ENCODE data around the gene RNF111.
"Not testable (repeated sequence)": the region's sequence is repeated elsewhere in the genome, so short reads cannot be mapped to it uniquely, and the experiment has no call there.

The RNF111 gene

GRCh38 chr15:59059076-59059597, 71.7 kb downstream of the RNF111 start:
- no peak for DNase-seq (ENCODE audit: low read depth, low spot score)

GRCh38 chr15:59060348-59060747, 72.9 kb downstream of the RNF111 start:
- no peak for DNase-seq (ENCODE audit: low read depth, low spot score)

- DNase-seq (ENCODE audit: low read depth, low spot score): no peak
These were observed 75.6 kb downstream of the RNF111 start for GRCh38 chr15:59063042-59063441.

- DNase-seq (ENCODE audit: low read depth, low spot score): no peak
These were observed 82.0 kb downstream of the RNF111 start for GRCh38 chr15:59069430-59069829.

GRCh38 chr15:59074607-59075006, 87.1 kb downstream of the RNF111 start:
- DNase-seq (ENCODE audit: low read depth, low spot score): no peak

- DNase-seq (ENCODE audit: low read depth, low spot score): no peak
These were observed 100.3 kb downstream of the RNF111 start for GRCh38 chr15:59087731-59088130.

- no peak for DNase-seq (ENCODE audit: low read depth, low spot score)
These were observed 106.6 kb downstream of the RNF111 start for GRCh38 chr15:59094077-59094476.

- DNase-seq (ENCODE audit: low read depth, low spot score): no peak
These were observed 109.0 kb downstream of the RNF111 start for GRCh38 chr15:59096429-59096828.

GRCh38 chr15:59099162-59099685, 111.8 kb downstream of the RNF111 start:
- DNase-seq (ENCODE audit: low read depth, low spot score): no peak

- no peak for DNase-seq (ENCODE audit: low read depth, low spot score)
These were observed 117.1 kb downstream of the RNF111 start for GRCh38 chr15:59104602-59104911.

GRCh38 chr15:59104912-59105732, 117.7 kb downstream of the RNF111 start, which contains the start of gene CCNB2:
Gene CCNB2 (plus strand): TSS chr15:59105146. CDS start chr15:59105269, 123 bp downstream.
- peak; percentile 54 for DNase-seq (ENCODE audit: low read depth, low spot score)

GRCh38 chr15:59105854-59106253, 118.4 kb downstream of the RNF111 start:
- DNase-seq (ENCODE audit: low read depth, low spot score): no peak

- DNase-seq (ENCODE audit: low read depth, low spot score): no peak
These were observed 123.8 kb downstream of the RNF111 start for GRCh38 chr15:59111251-59111650.

GRCh38 chr15:59115047-59115446, 127.6 kb downstream of the RNF111 start:
- DNase-seq (ENCODE audit: low read depth, low spot score): no peak

- no peak for DNase-seq (ENCODE audit: low read depth, low spot score)
These were observed 128.7 kb downstream of the RNF111 start for GRCh38 chr15:59116141-59116540.

GRCh38 chr15:59116771-59117170, 129.3 kb downstream of the RNF111 start:
- no peak for DNase-seq (ENCODE audit: low read depth, low spot score)

- no peak for DNase-seq (ENCODE audit: low read depth, low spot score)
These were observed 132.2 kb downstream of the RNF111 start for GRCh38 chr15:59119625-59120024.

- no peak for DNase-seq (ENCODE audit: low read depth, low spot score)
These were observed 133.5 kb downstream of the RNF111 start for GRCh38 chr15:59120937-59121336.

GRCh38 chr15:59124261-59124660, 136.8 kb downstream of the RNF111 start:
- no peak for DNase-seq (ENCODE audit: low read depth, low spot score)

GRCh38 chr15:59125683-59126082, 138.2 kb downstream of the RNF111 start:
- not testable (repeated sequence) for DNase-seq (ENCODE audit: low read depth, low spot score)

GRCh38 chr15:59127255-59127654, 139.8 kb downstream of the RNF111 start:
- not testable (repeated sequence) for DNase-seq (ENCODE audit: low read depth, low spot score)

GRCh38 chr15:59131456-59131855, 144.0 kb downstream of the RNF111 start:
- no peak for DNase-seq (ENCODE audit: low read depth, low spot score)

GRCh38 chr15:59131969-59132562, 144.6 kb downstream of the RNF111 start:
- no peak for DNase-seq (ENCODE audit: low read depth, low spot score)
